Esophagus squamous epithelium (tissue), 5 donors: ENCODE results near the gene WEE1. TPM values are rescaled to one million over a fixed set of nuclear protein-coding genes. Genes with fewer than 3 reads are reported as not detected.

Source experiments
- DNase-seq: peaks from one replicate; lab custom pipeline; 2025; lab: John Stamatoyannopoulos, UW
- H3K27ac ChIP-seq, 4 donors: fragments of 200-600 bp; sonication (generic); one replicate each; pipeline ENCODE4 v1.5.1; 2016 to 2019; ENCODE audit warnings: mild to moderate bottlenecking in 1 of 4
- H3K27me3 ChIP-seq, 4 donors: fragments of 200-600 bp; sonication (generic); 1 replicate in 3 of 4; 2 replicates in 1 of 4; pipeline versions ENCODE4 v1.5.1 to v1.6.0; 2017 to 2021; ENCODE audit warnings: antibody characterized with exemption in 1 of 4
- H3K36me3 ChIP-seq, 3 donors: fragments of 200-600 bp; sonication (generic); one replicate each; pipeline ENCODE4 v1.5.1; 2016 to 2019
- H3K4me1 ChIP-seq, 3 donors: fragments of 200-600 bp; sonication (generic); one replicate each; pipeline ENCODE4 v1.5.1; 2017 to 2019
- H3K4me3 ChIP-seq, 4 donors: fragments of 200-600 bp; sonication (generic); 1 replicate in 3 of 4; 2 replicates in 1 of 4; pipeline ENCODE4 v1.5.1; 2016 to 2019; ENCODE audit warnings: mild to moderate bottlenecking in 2 of 4, moderate library complexity in 1 of 4
- H3K9me3 ChIP-seq, 3 donors: fragments of 200-600 bp; sonication (generic); one replicate each; pipeline ENCODE4 v1.5.1; 2016 to 2019
- POLR2A ChIP-seq, 4 donors: fragments of 450-650 bp; IDR thresholded peaks; one replicate each; pipeline ENCODE4 v1.6.1; 2017; ENCODE audit warnings: antibody characterized with exemption in 4 of 4, mild to moderate bottlenecking in 4 of 4, moderate library complexity in 3 of 4
- WGBS, 2 donors: methylation state at CpG; one replicate each; pipeline ENCODE4 v1.1.5; 2018; 5-methylcytosine and 5-hydroxymethylcytosine counted together
- intact Hi-C: fragments of 100-400 bp; cut with DNase I; formaldehyde crosslinking; loops from one replicate; pipeline ENCODE4 v1.15.0; 2022
- total RNA-seq, 4 donors: library from RNA; depleted of rRNA; stranded (reverse); fragments of >200 nt; gene quantifications; one replicate each; pipeline ENCODE4 v1.1.0, GENCODE V29; 2016
- TF ChIP-seq, protein P1 (sequence below), 6 experiments: fragments of 450-650 bp in 4 of 6; fragments of 200-600 bp in 2 of 6; sonication (generic) in 2 of 6; IDR thresholded peaks; one replicate each; pipeline ENCODE4 v1.5.1; 2016 to 2019; ENCODE audit warnings: antibody characterized with exemption in 6 of 6, mild to moderate bottlenecking in 4 of 6, moderate library complexity in 4 of 6
- donor health status: DM: yes; HTN: yes; CAD: no.

WEE1 gene
- total RNA-seq, 4 donors from 2014 or later: 20.1 to 38.7 (median 36.5) TPM

DNA sequence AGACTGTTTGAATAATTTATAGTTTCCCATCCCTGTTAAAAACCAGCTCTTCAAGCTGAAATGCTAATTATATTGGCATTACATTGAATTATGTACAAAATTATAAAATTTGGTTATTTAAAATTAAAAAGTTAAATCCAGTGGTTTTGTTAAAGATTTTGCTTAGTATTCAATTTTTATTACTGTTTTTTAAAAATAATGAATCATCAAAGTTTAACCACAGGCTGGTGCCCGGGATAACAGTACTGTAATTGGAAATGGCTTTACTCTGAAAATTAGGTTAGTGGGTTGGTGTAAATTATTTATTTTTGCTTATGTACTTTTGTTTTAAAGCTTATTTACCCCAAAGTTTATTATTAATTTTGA lies 45.4 kb upstream of the WEE1 start:
- H3K36me3 ChIP-seq: peaks cover 0 to 19% (median 0%) of the 10 kb centered on the region in 3 donors
- 76 to 85% methylated on average over 1 of the region's 1 CpG for WGBS, 2 donors
- H3K27ac ChIP-seq: peak overlapping the region; percentile 54 to 88 (median 79)
- TF ChIP-seq, protein P1, sequence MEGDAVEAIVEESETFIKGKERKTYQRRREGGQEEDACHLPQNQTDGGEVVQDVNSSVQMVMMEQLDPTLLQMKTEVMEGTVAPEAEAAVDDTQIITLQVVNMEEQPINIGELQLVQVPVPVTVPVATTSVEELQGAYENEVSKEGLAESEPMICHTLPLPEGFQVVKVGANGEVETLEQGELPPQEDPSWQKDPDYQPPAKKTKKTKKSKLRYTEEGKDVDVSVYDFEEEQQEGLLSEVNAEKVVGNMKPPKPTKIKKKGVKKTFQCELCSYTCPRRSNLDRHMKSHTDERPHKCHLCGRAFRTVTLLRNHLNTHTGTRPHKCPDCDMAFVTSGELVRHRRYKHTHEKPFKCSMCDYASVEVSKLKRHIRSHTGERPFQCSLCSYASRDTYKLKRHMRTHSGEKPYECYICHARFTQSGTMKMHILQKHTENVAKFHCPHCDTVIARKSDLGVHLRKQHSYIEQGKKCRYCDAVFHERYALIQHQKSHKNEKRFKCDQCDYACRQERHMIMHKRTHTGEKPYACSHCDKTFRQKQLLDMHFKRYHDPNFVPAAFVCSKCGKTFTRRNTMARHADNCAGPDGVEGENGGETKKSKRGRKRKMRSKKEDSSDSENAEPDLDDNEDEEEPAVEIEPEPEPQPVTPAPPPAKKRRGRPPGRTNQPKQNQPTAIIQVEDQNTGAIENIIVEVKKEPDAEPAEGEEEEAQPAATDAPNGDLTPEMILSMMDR (IDR thresholded peaks at IDR 0.05): no peak
- TF ChIP-seq POLR2A (IDR thresholded peaks at IDR 0.05): no peak
- H3K4me1 ChIP-seq: peaks cover 29 to 65% (median 30%) of the 10 kb centered on the region in 3 donors
- intact Hi-C loops: no loop called here
- no peaks in the 10 kb centered on the region for H3K9me3 ChIP-seq
- no peak for DNase-seq
- H3K27me3 ChIP-seq: no peaks in the 10 kb centered on the region
- H3K4me3 ChIP-seq: no peak overlapping the region

DNA sequence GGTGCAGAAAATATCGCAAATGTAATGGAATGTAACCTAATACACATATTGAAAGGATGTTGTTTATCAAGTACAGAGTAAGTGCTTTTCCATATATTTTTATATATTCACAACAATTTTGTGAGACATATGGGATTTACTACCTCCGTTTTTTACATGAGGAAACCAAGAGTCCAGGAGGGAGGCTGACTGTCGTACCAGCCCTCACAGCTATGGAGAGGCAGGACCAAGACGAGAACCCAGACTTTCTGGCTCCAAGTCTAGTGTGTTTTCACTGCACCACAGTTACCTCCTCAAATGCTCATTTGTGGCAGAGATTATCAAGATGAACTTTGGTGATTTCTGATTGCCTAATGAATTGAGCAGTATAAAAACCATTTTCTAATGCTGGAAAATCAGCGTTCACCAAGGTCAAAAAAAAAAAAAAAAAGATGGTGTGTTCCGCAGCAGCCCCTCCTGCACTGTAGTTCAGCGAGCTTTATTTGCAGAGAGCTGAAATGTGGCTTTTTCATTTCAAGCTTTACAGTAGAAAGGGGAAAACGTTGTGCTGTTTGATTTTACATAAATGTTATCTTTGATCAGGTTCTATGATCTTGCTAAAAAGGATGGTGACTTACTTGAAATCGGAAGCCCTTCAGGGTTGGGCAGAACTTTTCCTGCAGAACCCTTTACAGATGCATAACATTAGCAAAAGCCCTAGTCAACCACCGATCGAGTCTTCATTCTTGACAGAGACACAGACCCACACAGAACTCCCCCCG lies 44.7 kb upstream of the WEE1 start:
- TF ChIP-seq POLR2A (IDR thresholded peaks at IDR 0.05): no peak
- TF ChIP-seq, protein P1 (IDR thresholded peaks at IDR 0.05): no peak
- Histone ChIP-seq H3K27me3 (no peaks in the 10 kb centered on the region), H3K4me1 (peaks cover 29 to 71% (median 30%) of the 10 kb centered on the region in 3 donors), H3K9me3 (no peaks in the 10 kb centered on the region), H3K4me3 (no peak overlapping the region), H3K27ac (peak overlapping the region; percentile 41 to 88 (median 66)), H3K36me3 (peaks cover 0 to 17% (median 0%) of the 10 kb centered on the region in 3 donors)
- no peak for DNase-seq
- 66 to 75% methylated on average over 11 of the region's 12 CpGs for WGBS, 2 donors
- intact Hi-C loops: no loop called here

DNA sequence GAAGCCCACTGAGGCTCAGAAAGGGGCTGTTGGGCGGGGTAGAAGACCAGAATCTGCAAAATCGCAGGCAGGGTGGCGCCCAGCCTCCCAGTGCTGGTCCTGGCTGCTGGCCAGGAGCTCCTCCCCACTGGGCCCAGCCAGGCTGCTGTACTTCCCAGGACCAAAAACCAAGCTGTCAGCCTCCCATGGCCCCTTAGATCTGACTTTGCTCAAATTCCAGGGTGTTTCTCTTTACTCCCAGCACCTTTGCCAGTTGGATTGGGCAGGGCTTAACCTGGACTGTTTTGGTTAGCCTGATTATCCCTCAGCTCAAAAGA lies 44.2 kb upstream of the WEE1 start:
- Histone ChIP-seq H3K9me3 (no peaks in the 10 kb centered on the region), H3K4me1 (peaks cover 29 to 76% (median 30%) of the 10 kb centered on the region in 3 donors), H3K27me3 (no peaks in the 10 kb centered on the region), H3K27ac (peak overlapping the region; percentile 41 to 88 (median 66)), H3K4me3 (no peak overlapping the region), H3K36me3 (peaks cover 0 to 17% (median 0%) of the 10 kb centered on the region in 3 donors)
- DNase-seq: no peak
- no CpG with 5 or more reads among the region's 3 CpGs for WGBS, 2 donors
- no peak for TF ChIP-seq POLR2A (IDR thresholded peaks at IDR 0.05)
- TF ChIP-seq, protein P1 (IDR thresholded peaks at IDR 0.05): no peak
- intact Hi-C loops: no loop called here

DNA sequence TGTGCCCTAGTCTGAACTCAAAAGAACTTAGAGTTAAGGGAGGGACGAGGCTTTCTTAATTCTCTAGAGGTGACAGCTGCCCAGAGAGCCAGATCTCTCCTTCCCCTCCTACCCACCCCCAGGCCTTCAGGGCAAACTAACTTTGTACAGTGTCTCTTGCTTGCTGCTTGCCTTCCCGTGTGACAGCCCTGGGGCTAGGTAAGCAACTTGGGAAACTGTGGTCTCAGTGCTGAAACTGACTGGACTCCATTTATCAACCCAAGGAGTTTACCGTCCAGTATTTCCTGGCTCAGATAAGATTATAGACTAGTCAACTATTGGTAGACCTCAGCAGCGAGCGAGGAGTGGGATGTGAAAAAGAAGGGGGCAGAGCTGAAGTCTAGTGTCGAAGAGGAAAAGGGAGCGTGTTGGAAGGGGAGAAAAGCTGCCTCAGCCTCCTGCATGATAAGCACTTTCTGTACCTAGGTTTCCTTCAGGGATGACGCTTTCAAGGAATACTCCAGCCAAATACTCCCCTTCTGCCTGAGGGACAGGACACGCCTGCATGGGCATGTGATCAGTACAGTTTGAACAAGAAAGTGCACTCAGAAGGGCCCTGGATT lies 43.3 kb upstream of the WEE1 start:
- intact Hi-C loops: no loop called here

More for the DNA sequence above, 43.3 kb upstream of the WEE1 start:
- Histone ChIP-seq H3K4me1 (peaks cover 29 to 85% (median 36%) of the 10 kb centered on the region in 3 donors), H3K36me3 (peaks cover 0 to 12% (median 0%) of the 10 kb centered on the region in 3 donors), H3K9me3 (no peaks in the 10 kb centered on the region), H3K27me3 (no peaks in the 10 kb centered on the region), H3K27ac (peak overlapping the region; percentile 41 to 88 (median 66)), H3K4me3 (no peak overlapping the region)
- TF ChIP-seq, protein P1 (IDR thresholded peaks at IDR 0.05): no peak
- TF ChIP-seq POLR2A (IDR thresholded peaks at IDR 0.05): peak in 1 of 4 donors; percentile 35
- DNase-seq: no peak
- 45 to 59% methylated on average over 9 of the region's 9 CpGs for WGBS, 2 donors
